Measurements from ENCODE around the gene BPIFA1.

The BPIFA1 gene

GRCh38 chr20:33242319-33243100, 6.7 kb downstream of the BPIFA1 start:
- no peak for DNase-seq

GRCh38 chr20:33246077-33246476, 10.3 kb downstream of the BPIFA1 start:
- no peak for DNase-seq

DNA sequence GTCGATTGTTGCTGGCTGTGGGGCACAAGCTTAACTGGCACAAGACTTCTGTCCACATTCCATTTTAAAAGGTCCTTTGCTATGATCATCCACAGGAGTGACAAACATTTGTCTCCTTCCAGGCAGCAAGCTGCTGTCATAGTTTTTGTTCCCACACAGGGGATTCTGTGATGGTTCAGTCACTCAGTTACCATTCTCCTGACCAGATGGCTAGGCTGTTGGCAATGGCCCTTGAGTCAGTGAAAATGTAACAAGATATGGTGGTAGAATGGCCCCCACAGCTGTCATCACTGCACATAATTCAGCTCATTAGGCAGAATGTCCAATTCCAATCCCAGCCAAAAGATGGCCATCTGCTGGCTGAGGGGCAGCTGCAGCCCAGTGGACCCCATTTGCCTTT, 13.7 kb downstream of the BPIFA1 start:
- no peak for DNase-seq

DNA sequence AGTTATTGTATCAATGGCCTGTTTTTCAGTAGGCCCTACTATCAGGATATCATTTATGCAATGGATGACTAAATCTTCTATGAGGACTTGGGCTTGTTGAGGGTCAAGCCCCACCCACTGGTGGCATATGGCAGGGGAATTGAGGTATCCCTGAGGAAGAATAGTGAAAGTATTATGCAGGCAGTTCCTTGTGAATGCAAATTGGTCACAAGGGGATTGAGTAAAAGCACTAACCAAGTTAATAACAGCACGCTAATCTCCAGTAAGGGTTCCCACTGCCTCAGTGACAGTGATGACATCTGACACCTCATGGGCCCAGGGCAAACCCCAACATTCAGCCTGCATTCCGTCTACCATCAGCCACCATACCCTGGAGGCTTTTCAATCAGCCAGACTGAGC, 14.9 kb downstream of the BPIFA1 start:
- DNase-seq, result no peak

DNA sequence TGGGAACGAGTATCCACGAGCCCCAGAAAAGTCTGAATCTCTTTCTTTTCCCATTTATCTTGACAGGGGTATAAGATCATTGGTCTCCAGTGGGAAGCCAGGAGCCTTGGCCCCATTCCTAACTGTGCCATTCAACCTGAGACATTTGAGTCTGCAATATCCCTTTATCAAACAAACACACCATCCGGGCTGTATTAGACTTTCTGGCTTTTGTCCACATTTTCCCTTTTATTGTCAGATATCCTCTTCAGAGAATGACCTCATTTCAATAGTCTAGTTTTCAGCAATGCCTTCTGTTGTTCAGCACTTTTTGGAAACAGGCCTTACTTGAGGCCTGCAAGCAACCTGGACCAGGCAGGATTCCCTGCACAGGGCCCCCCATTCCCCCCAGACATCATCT, 15.7 kb downstream of the BPIFA1 start:
- DNase-seq, result no peak

GRCh38 chr20:33252460-33252859, 16.7 kb downstream of the BPIFA1 start:
- no peak for DNase-seq

- no peak for DNase-seq
Measured at GRCh38 chr20:33255005-33255404, 19.2 kb downstream of the BPIFA1 start.

- DNase-seq, result no peak
Measured at GRCh38 chr20:33257237-33257636, 21.4 kb downstream of the BPIFA1 start.

- DNase-seq, result no peak
Measured at GRCh38 chr20:33259371-33259770, 23.6 kb downstream of the BPIFA1 start.

DNA sequence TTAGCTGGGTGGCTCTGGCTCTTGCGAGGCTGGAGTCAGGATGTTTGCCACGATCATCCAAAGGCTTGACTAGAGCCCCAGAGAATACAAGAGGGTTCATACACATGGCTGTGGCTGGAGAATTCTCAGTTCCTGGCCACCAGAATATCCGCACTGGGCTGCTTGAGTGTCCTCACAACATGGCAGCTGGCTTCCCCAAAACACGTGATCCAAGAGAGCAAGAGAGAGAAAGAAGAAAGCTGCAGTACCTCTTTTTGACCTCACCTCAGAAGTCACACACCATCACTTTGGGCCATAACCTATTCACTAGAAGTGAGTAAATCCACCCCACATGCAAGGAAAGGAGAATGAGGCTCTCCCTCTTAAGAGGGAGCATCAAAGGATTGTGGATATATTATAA, 25.7 kb downstream of the BPIFA1 start:
- no peak for DNase-seq

GRCh38 chr20:33262658-33263065, 26.9 kb downstream of the BPIFA1 start:
- no peak for DNase-seq

DNA sequence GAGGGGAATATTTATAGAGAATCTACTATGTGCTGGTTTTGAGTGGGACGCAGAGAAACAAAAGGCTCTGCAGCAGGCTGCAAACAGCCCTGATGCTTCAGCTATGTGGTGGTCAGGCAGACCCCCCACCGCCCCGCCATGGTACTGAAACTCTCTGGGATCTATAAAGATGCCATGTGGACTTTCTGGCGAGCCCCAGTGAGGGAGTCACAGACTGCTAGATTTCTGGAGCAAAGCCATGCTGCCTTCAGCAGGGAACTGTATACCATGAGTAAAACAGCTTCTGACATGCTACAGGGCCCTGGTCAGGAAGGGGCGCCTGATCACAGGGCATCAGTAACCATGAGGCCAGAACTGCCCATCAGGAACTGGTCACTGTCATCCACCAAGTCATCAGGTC, 28.0 kb downstream of the BPIFA1 start:
- no peak for DNase-seq

GRCh38 chr20:33267701-33268100, 31.9 kb downstream of the BPIFA1 start:
- no peak for DNase-seq

- no peak for DNase-seq
Measured at GRCh38 chr20:33272155-33272873, 36.5 kb downstream of the BPIFA1 start.

GRCh38 chr20:33273117-33273851, 37.5 kb downstream of the BPIFA1 start:
- DNase-seq, result no peak

DNA sequence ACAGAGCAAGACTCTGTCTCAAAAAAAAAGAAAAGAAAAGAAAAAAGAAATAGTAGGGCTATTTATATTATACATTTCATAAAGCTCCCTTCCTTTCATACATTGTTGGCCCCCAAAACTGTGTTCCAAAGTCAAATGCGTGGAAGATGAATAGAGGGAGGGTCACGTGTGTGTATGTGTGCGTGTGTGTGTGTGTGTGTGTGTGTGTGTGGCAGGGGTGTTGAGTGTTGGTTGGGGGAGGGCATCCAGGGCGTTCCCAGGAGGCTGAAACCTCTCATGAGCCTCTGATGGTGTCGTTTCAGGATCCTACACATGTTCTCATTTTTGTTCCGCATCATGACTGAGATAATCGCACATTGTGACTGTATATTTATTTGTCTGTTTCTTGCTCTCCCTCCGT, 39.4 kb downstream of the BPIFA1 start:
- DNase-seq, result no peak

- no peak for DNase-seq
Measured at GRCh38 chr20:33275871-33276270, 40.1 kb downstream of the BPIFA1 start.

GRCh38 chr20:33276303-33277113, 40.7 kb downstream of the BPIFA1 start:
- no peak for DNase-seq

- DNase-seq, result no peak
Measured at GRCh38 chr20:33277471-33278441, 42.0 kb downstream of the BPIFA1 start.

- DNase-seq, result no peak
Measured at GRCh38 chr20:33278700-33279099, 42.9 kb downstream of the BPIFA1 start.

GRCh38 chr20:33279261-33279910, 43.6 kb downstream of the BPIFA1 start:
- DNase-seq, result no peak

Data from NCI-H1436 treated with DMSO at 0.1 percent for 48 hours (cell line).